HuH-7 (cell line): Measurements from ENCODE around the gene GALM.
"Not testable (repeated sequence)": the region's sequence is repeated elsewhere in the genome, so short reads cannot be mapped to it uniquely, and the experiment has no call there.

Experiments used
- DNase-seq: peaks from one replicate; pipeline ENCODE4 v3.0.0; 2011; ENCODE audit warnings: low spot score

The GALM gene

DNA sequence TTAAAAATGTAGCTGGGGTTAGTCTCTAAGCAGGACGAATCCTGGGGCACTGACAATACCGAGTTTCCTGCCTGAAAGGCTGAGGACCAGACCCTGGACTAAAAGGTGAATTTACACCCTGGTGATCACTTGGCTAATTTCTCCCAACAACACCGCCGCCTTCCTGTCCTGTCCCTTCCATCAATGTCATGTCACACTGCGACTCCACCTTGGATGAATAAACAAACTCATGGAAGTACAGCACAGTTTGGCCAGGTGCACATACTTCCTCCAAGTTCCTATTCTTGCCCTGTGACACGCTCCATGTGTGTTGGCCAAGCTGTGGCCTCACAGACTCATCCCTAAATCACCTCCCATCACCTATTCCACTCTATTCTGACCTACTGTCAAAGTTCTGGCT, 15.9 kb upstream of the GALM start:
- DNase-seq = no peak

DNA sequence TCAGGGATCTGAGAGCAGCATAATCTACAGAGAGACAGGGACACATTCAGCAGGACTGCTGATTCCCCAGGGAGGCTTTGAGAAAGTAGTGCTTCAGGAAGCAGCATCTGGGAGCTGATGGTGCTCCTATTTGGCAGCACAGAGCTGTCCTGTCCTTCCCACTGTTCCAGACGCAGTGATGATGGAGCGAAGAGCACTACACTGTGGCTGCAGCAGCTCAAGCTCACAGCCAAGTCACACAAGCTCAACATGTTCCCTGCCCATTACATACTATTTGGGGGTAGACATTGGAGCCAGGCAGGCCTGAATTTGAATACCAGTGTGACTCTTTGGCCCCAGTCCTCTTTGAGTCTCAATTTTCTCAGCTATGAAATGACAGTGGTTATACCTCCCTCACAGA, 15.2 kb upstream of the GALM start:
- DNase-seq = no peak

DNA sequence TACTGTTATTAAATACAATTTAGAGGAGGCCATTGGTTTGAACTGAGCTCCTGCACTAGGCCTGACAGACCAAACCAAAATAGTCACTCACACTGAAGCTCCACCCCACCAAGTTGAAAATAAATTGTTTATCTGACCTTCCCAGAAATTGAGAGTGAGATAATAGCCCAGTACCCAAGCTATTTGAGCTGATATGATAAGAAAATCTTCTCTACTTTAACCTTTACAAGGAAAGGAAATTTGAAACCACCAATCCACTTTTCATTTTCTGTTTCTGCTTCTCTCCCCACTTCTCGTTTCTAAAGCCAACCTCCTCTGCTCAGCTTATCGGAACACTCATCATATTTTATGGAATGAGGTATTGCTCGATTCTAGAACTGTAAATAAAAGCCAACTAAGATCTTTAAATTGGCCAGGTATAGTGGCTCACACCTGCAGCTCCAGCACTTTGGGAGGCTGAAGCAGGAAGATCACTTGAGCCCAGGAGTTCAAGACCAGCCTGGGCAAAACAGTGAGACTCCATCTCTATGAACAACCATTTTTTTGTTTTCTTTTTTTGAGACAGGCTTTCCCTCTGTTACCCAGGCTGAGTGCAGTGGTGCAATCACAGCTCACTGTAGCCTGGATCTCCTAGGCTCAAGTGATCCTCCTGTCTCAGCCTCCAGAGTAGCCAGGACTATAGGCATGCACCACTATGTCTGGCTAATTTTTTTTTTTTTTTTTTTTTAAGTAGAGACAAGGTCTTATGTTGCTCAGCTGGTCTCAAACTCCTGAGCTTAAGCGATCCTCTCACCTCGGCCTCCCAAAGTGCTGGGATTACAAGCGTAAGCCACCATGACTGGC, 13.3 kb upstream of the GALM start:
- DNase-seq = no peak

DNA sequence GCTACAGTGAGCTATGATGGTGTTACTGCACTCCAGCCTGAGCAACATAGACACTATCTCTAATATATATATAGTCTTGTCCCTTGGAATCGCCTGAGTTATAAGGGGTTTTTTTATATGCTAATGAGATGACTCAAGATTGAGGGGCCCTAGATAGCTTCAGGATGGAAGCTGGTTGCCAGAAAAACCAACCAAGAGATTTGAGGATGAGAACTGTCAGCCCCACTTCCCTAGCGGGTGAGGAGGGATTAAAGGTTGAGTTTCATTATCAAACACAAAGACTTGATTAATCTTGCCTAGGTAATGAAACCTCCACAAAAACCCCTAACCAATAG, 12.6 kb upstream of the GALM start:
- DNase-seq = no peak

DNA sequence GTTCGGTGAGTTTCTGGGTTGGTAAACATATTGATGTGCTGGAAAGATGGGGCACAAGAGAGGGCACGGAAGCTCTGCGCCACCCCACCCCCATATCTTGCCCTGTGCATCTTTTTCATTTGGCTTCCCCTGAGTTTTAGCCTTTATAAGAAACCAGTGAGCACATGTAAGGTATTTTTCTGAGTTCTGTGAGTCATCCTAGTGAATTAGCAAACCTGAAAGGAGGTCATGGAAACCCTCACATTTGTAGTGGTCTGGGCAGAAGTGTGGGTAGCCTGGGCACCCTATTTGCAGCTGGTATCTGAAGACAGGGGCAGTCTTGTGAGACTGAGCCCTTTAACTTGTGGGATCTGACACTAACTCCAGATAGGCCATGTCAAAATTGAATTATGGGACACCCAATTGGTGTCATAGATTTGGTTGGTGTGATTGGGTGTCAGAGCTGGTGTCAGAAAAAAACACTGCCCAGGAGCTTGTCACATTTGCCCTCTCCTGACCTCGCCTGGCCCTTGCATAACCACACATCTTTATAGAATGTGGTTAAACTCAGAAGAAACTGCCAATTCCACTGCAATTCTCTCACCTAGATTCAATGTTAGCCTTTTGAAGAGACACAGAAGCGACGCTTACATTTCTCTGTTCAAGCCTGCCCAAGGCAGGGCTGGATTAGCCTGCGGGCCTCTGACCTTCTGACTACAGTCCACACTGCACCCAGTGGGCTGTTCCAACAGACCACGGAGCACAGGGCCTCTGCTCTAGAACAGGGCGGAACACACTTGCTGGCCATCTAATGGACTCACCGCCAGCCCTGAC, 12.0 kb upstream of the GALM start:
- no peak for DNase-seq

DNA sequence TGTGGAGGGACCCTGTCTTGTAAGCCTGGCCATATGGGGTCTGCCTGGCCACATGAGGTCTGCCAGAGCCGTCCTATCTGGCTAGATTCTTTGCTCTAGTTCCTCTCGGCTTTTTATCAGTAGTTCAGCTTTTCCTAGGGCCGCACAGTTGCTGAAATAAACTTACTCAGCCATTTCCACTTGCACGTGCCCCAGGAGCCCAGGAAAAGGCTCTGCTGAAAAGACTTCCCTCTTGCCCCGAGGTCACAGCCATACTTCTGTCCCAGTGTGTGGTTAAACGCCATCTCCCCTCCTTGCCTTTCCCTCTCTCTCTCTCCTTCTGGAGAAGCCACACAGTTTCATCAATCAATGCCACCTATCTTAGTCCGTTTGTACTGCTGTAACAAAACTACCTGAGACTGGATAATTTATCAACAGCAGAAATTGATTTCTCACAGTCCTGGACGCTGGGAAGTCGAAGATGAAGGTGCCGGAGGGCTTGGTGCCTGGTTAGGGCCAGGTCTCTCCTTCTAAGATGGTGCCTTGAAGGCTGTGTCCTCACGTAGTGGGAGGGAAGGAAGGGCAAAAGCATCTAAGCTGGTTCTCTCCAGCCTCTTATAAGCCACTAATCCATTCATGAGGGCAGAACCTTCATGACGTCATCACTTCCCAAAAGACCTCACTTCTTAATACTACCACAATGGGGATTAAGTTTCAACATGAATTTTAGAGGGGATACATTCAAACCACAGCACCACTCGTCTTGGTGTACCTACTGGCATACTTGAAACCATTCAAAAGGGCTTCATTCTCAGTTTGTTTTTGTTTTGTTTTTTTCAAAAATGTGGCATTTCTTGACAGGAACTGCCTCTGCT, 11.2 kb upstream of the GALM start:
- DNase-seq = no peak

DNA sequence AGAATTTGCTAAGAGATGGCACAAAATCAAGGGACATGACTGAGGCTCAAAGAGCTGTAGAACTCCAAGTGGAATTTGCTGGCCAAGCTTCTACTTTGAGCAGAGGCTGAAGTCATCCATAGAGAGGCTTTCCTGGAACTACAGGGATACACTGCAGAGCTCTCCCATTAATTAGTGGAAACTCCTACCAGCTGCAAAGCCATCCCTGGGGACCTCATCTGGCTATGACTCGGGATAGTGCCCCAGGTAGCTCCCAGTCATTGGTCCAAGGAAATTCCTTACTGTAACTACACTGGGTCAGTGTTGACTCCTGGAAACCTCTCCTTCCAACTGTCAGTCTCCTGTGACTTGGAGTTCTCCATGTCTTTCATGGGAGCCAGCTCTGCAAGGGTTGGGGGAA, 10.5 kb upstream of the GALM start:
- DNase-seq = no peak

DNA sequence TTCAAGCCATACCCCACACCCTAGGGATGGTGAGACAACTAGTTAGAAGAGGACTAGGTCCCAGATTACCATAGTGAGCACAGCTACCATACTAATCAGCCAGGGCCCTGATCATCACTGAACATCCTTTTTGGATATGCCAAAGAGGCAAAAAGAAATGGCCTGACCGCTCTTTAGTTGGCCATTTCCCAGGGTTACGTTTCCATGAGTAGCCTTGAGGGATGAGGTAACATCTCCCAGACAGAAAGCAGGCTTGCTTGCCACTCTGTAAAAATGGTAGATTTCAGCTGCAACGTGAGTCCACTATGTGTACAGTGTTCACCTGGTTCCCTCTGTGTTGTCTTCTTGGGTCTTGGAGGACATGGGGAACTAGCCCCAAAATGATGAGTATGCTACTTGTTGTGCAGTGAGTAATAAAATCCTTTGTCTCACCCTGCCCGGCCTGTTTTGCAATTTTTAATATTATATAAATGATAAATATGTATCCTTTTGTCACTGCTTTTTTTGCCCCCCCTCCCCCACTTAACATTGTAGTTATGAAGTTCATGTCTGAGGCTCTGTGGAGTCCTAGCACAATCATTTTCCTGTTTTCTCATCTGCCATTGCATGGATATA, 8.9 kb upstream of the GALM start:
- no peak for DNase-seq

DNA sequence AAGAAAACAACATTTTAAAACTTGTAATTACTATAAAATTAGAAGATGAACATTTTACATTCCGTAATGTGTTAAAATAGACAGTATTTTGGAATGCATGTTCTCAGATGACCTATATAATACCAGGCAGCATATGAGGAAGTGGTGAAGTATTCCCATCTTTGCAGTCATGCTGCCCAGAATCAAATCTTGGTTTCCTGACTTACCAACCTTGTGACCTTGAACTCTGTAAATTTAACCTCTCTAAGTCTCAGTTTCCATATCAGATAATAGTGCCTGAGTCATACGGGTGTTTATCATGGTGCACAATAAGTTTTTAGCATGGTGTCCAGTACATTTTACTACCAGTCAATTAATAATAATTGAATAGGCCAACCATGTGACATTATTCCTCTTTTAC, 7.3 kb upstream of the GALM start:
- DNase-seq = no peak

DNA sequence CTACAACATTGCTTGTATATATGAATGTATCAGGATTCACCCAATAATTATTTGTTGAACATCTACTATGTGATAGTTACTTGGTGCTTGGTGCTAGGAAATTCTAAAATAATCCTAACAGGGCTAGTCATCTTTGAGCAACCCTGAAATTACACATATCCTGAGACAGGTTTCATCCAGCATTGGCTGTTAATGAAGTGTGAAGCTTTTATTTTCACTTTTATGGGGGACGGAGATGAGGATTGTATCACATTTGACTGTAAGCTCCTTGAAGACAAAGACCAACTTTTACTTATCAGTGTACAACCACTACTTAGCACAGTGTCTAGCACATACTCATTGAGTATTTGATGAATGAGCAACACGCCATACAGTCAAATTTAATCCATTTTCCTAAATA, 6.8 kb upstream of the GALM start:
- DNase-seq = no peak

DNA sequence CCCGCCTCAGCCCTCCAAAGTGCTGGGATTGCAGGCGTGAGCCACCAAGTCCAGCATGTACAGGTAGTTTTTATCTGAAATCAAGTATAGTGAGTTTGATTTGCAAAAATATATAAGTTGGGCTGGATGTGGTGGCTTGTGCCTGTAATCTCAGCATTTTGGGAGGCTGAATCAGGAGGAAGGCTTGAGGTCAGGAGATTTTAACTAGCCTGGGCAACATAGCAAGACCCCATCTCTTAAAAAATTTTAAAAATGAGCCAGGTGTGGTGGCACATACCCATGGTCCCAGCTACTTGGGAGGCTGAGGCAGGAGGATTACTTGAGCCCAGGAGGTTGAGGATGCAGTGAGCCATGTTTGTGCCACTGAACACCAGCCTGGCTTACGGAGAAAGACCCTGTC, 5.6 kb upstream of the GALM start:
- no peak for DNase-seq

DNA sequence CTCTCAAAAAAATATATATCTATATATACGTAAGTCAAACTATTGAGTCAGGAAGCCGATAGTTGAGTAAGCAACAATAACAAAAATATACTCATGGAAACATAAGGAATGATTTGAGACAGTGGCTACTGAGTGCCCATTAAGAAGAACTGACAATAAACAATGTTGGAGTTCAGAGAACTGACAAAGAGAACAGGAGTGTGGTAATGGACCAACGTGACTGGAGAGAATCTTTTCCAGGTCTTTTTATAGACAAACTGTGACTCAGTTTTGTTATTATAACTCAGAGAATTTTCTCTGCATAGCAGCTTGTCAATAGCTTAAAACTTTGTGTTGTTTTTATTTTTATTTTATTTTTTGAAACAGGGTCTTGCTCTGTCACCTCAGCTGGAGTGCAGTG, 4.6 kb upstream of the GALM start:
- DNase-seq = no peak

DNA sequence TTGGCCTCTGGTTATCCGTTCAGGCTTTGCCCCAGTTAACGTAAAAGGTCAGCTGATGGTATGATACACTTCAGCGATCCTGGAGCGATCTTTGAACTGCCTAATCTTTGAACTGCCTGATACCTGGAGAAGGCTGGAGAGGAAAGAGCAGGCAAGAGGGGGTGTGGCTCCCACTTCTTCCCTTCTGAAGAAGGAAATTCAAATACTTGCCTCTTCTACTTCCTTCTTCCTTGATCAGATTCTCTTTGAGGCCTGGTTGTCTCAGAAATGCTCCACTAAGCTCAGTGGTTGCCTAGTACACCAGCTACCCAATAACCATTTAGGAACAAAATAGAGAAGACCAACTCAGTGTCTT, 619 bp downstream of the GALM start:
- no peak for DNase-seq

DNA sequence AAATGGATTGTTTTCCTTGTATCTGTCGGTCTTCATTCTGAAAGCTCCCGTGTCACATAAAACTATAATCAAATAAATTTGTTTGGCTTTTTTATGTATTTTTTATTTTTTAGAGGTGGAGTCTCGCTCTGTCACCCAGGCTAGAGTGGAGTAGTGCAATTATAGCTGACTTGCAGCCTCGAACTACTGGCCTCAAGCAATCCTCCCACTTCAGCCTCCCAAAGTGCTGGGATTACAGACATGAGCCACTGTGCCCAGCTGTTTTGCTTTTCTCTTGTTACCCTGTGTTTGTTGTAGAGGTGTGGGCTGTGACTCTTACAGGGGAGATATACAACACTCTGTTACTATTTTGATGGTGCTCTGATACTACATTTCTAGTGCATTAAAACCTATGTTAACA, 2.2 kb downstream of the GALM start:
- no peak for DNase-seq

DNA sequence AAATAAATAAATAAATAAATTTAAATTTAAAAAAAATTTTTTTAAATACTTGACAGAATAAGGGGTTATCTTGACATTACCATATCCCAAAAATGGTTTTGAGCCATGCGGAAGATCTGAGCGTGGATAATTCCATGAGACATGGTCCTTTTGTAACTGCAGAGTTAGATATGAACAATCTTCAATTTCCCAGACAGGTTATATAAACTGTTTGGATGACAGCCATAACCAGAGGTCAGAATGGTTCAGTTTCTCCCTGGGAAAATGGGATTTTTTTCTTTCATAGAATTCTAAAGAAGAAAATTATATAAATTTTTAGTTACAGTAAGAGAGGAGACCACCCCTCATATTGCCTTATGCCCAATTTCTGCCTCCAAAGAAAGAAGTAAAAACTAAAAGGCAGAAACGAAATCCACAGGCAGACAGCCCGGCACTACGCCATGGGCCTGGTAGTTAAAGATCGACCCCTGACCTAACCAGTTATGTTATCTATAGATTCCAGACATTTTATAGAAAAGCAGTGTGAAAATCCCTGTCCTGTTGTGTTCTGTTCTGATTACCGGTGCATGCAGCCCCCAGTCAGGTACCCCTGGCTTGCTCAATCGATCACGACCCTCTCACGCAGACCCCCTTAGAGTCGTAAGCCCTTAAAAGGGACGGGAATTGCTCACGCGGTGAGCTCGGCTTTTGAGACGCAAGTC, 3.0 kb downstream of the GALM start:
- no peak for DNase-seq

DNA sequence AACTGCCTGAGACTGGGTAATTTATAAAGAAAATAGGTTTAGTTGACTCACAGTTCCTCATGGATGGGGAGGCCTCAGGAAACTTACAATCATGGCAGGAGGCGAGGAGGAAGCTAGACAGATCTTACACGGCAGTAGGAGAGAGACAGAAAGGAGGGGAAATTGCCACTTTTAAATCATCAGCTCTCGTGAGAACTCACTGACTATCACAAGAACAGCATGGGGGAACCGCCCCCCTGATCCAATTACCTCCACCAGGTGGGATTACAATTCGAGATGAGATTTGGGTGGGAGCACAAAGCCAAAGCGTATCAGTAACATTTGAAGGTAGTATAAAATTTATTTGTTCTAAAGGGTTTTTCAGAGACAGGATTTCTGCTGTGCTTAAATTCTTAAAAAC, 5.4 kb downstream of the GALM start:
- DNase-seq = no peak

DNA sequence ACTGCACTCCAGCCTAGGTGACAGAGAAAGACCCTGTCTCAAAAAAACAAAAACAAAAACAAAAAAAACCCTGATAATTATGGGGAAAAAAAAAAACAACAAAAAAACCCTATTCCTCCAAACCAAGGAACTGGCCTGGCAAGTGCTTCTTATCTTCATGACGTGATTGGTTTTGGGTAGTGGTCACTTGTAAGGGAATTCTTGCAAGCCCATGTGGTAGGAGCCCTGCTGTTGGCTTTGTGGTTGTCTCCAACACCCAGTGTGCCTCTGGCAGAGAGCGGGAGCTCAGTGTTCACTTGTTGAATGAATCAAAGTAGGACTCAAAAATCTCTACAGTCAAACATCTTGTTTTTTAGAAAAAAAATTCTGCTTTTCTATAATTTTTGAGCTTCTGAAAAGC, 6.0 kb downstream of the GALM start:
- DNase-seq = no peak

DNA sequence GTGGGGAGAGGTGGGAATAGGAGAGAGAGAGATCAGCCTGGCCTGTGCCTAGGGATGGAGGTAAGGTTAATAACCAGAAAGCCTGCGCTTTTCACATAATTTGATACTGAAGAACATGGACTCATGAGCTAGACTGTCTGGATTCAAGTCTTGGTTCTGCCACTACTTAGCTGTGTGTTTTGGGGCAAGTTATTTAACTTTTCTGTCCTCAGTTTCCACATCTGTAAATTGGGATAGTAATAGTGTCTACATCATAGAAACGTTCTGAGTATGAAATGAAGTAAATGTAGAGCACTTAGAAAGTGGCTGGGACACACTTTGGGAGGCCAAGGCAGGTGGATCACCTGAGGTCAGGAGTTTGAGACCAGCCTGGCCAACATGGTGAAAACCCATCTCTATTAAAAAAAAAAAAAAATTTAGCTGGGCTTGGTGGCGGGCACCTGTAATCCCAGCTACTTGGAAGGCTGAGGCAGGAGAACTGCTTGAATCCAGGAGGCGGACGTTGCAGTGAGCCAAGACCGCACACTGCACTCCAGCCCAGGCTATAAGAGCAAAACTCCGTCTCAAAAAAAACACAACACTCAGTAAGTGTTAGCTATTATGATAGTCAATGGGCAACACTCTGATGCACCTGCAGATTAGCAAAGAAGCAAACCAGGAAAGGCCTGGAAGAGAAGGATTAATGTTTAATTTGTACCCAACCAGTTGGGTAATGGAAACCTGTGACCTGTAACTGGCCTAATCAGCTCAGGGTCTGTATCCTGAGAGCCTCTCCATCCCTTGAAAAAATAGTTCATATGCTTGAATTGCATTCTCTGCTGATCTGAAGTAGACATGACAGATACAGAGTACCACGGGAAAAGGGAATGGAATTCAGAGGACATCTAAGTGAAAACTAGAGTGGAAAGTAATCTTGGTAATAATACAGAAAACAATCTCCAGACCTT, 6.8 kb downstream of the GALM start:
- DNase-seq = no peak

DNA sequence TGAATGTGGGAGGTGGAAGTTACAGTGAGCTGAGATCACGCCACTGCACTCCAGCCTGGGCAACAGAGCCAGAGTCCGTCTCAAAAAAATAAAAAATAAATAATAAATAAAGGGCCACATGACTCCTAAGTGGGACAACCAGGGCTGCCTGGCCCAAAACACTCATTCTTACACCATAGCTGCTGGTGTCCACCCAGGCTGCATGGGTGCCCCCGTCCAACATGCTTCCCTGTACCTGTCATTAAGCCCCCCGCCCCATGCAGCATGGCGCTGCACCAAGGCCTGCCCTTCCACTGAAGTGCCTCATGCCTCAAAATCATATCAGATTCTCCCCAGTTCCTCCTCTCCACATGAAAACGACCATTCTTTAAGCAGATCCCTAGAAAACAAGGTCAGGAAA, 10.8 kb downstream of the GALM start:
- no peak for DNase-seq

DNA sequence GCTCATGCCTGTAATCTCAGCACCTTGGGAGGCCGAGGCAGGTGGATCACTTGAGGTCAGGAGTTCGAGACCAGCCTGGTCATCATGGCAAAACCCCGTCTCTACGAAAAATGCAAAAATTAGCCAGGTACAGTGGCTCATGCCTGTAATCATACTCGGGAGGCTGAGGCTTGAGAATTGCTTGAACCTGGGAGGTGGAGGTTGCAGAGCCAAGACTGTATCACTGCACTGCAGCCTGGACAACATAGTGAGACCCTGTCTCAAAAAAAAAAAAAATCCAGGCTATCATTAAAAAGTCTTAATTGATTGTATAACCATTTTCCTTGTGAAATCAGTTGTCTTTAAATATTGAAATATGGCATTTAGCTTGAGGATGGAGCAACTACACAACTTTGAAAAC, 15.0 kb downstream of the GALM start:
- DNase-seq = not testable (repeated sequence)
